HG03520 (cell line): ENCODE results near the gene STAT1.
A peak's percentile ranks its signal among the peaks of the same experiment; 100 is the strongest.

Experiments used
- ATAC-seq: cut with Tn5 transposase; IDR thresholded peaks from one replicate; pipeline ENCODE4 v1.9.1; 2021; ENCODE audit warnings: mild to moderate bottlenecking, moderate library complexity; ENCODE audit not compliant: unreplicated experiment

STAT1 gene

GRCh38 chr2:191032588-191033429, 18.8 kb upstream of the STAT1 start:
- ATAC-seq, result no peak

GRCh38 chr2:191031256-191031655, 17.3 kb upstream of the STAT1 start:
- no peak for ATAC-seq

GRCh38 chr2:191030521-191031154, 16.7 kb upstream of the STAT1 start:
- peak; percentile 89 for ATAC-seq

GRCh38 chr2:191029280-191029950, 15.4 kb upstream of the STAT1 start:
- no peak for ATAC-seq

GRCh38 chr2:191026377-191026776, 12.4 kb upstream of the STAT1 start:
- no peak for ATAC-seq

- ATAC-seq, result no peak
Measured at GRCh38 chr2:191025135-191025534, 11.2 kb upstream of the STAT1 start.

- ATAC-seq, result no peak
Measured at GRCh38 chr2:191023235-191023679, 9.3 kb upstream of the STAT1 start.

- ATAC-seq, result peak; percentile 16
Measured at GRCh38 chr2:191020742-191021381, 6.9 kb upstream of the STAT1 start.

- ATAC-seq, result peak; percentile 67
Measured at GRCh38 chr2:191020221-191020741, 6.3 kb upstream of the STAT1 start.

- no peak for ATAC-seq
Measured at GRCh38 chr2:191019376-191019775, 5.4 kb upstream of the STAT1 start.

GRCh38 chr2:191018643-191019119, 4.7 kb upstream of the STAT1 start:
- ATAC-seq, result no peak

- ATAC-seq, result no peak
Measured at GRCh38 chr2:191018048-191018447, 4.1 kb upstream of the STAT1 start.

GRCh38 chr2:191015831-191016230, 1.9 kb upstream of the STAT1 start:
- ATAC-seq, result no peak

- no peak for ATAC-seq
Measured at GRCh38 chr2:191015239-191015638, 1.3 kb upstream of the STAT1 start.

- peak; percentile 4 for ATAC-seq
Measured at GRCh38 chr2:191014653-191015020, 666 bp upstream of the STAT1 start.

GRCh38 chr2:191013682-191013931, 364 bp downstream of the STAT1 start:
- ATAC-seq, result no peak

GRCh38 chr2:191012845-191013681, 908 bp downstream of the STAT1 start:
- no peak for ATAC-seq

GRCh38 chr2:191012346-191012745, 1.6 kb downstream of the STAT1 start:
- ATAC-seq, result no peak

GRCh38 chr2:191010887-191011885, 2.8 kb downstream of the STAT1 start:
- ATAC-seq, result no peak
